B cell (primary cell): ENCODE data around the gene FXYD3.

Experiments
- CTCF ChIP-seq: fragments of 200-600 bp; IDR thresholded peaks from one replicate; pipeline ENCODE4 v1.8.0; 2022; ENCODE audit warnings: antibody characterized with exemption, mild to moderate bottlenecking
- EZH2 ChIP-seq: IDR thresholded peaks from 2 replicates; pipeline ENCODE4 v1.6.1; 2012; ENCODE audit warnings: borderline replicate concordance, low read depth, mild to moderate bottlenecking, moderate library complexity, low read length; ENCODE audit not compliant: insufficient read depth, poor library complexity, severe bottlenecking

- TF ChIP-seq CTCF (no peak), EZH2 (no peak)
Observed at GRCh38 chr19:35126624-35126959, 11.0 kb downstream of the FXYD3 start.
